ENCODE results near the gene RXRA.

Gene RXRA

GRCh38 chr9:134328841-134329575 is 2.8 kb downstream of the RXRA start:
- peak overlapping the region; percentile 5 for H4K91ac ChIP-seq (ENCODE audit: low read depth, low read length, poor library complexity)
- H3K18ac ChIP-seq (ENCODE audit: low read length) = peak overlapping the region; percentile 94
- WGBS, 2 donors (ENCODE audit: extremely low coverage in 2 of 2, insufficient read length in 2 of 2, insufficient replicate concordance in 1 of 2) = no CpG with 5 or more reads among the region's 31 CpGs
- no peak overlapping the region for H3K4me3 ChIP-seq (ENCODE audit: low read length in 2 of 2)
- H4K8ac ChIP-seq (ENCODE audit: low read depth, low read length) = no peak overlapping the region
- H2BK15ac ChIP-seq (ENCODE audit: low read length) = peak overlapping the region; percentile 99
- H3K4ac ChIP-seq (ENCODE audit: low read length) = peak overlapping the region; percentile 71
- peak overlapping the region; percentile 22 for H3K23ac ChIP-seq (ENCODE audit: low read depth, low read length, poor library complexity)
- peak overlapping the region; percentile 92 for H3K27ac ChIP-seq (replicated peaks; ENCODE audit: low read length)
- H2AK5ac ChIP-seq (ENCODE audit: low read depth, low read length) = peak overlapping the region; percentile 89
- peaks cover 49% of the 10 kb centered on the region for H3K79me1 ChIP-seq (ENCODE audit: low read depth, low read length)
- peak overlapping the region; percentile 84 for H3K9ac ChIP-seq (ENCODE audit: low read depth, low read length, poor library complexity)
- H3K4me1 ChIP-seq (ENCODE audit: control insufficient read depth in 2 of 2, insufficient read depth in 1 of 2, low read depth in 1 of 2, low read length in 2 of 2) = peaks cover 36 to 55% of the 10 kb centered on the region in 2 donors
- no peak for DNase-seq (ENCODE audit: low spot score)
- H2BK12ac ChIP-seq (ENCODE audit: low read length) = peak overlapping the region; percentile 2
- H3K36me3 ChIP-seq (replicated peaks in 1 of 2; ENCODE audit: control insufficient read depth in 2 of 2, insufficient read depth in 2 of 2, low read length in 2 of 2) = no peaks in the 10 kb centered on the region
- peak overlapping the region; percentile 94 for H3K4me2 ChIP-seq (ENCODE audit: insufficient read depth, low read length, poor library complexity, severe bottlenecking)
- peak overlapping the region; percentile 42 for H3K14ac ChIP-seq (ENCODE audit: low read length)
- peak overlapping the region; percentile 90 for H2BK5ac ChIP-seq (ENCODE audit: low read length)
- no peak overlapping the region for H2AFZ ChIP-seq (ENCODE audit: low read length)
- peak overlapping the region; percentile 90 for H2BK120ac ChIP-seq (ENCODE audit: low read depth, low read length)
- H3K27me3 ChIP-seq (ENCODE audit: control insufficient read depth in 3 of 3, insufficient read depth in 3 of 3, low read depth in 1 of 3, low read length in 3 of 3) = no peaks in the 10 kb centered on the region
- H3K9me3 ChIP-seq (replicated peaks in 1 of 2; ENCODE audit: control insufficient read depth in 2 of 2, insufficient read depth in 1 of 2, low read depth in 1 of 2, low read length in 2 of 2) = no peaks in the 10 kb centered on the region

GRCh38 chr9:134329576-134329855 is 3.3 kb downstream of the RXRA start:
- Histone ChIP-seq H3K27me3 (ENCODE audit: control insufficient read depth in 3 of 3, insufficient read depth in 3 of 3, low read depth in 1 of 3, low read length in 3 of 3) (no peaks in the 10 kb centered on the region), H2BK120ac (ENCODE audit: low read depth, low read length) (peak overlapping the region; percentile 21), H2BK12ac (ENCODE audit: low read length) (no peak overlapping the region), H4K8ac (ENCODE audit: low read depth, low read length) (no peak overlapping the region), H3K4ac (ENCODE audit: low read length) (no peak overlapping the region), H3K79me1 (ENCODE audit: low read depth, low read length) (peaks cover 54% of the 10 kb centered on the region), H3K27ac (replicated peaks; ENCODE audit: low read length) (no peak overlapping the region), H3K36me3 (replicated peaks in 1 of 2; ENCODE audit: control insufficient read depth in 2 of 2, insufficient read depth in 2 of 2, low read length in 2 of 2) (no peaks in the 10 kb centered on the region), H4K91ac (ENCODE audit: low read depth, low read length, poor library complexity) (no peak overlapping the region), H3K18ac (ENCODE audit: low read length) (peak overlapping the region; percentile 94), H3K4me1 (ENCODE audit: control insufficient read depth in 2 of 2, insufficient read depth in 1 of 2, low read depth in 1 of 2, low read length in 2 of 2) (peaks cover 31 to 51% of the 10 kb centered on the region in 2 donors), H2BK5ac (ENCODE audit: low read length) (peak overlapping the region; percentile 90), H3K9me3 (replicated peaks in 1 of 2; ENCODE audit: control insufficient read depth in 2 of 2, insufficient read depth in 1 of 2, low read depth in 1 of 2, low read length in 2 of 2) (no peaks in the 10 kb centered on the region), H3K14ac (ENCODE audit: low read length) (peak overlapping the region; percentile 56), H2BK15ac (ENCODE audit: low read length) (peak overlapping the region; percentile 99), H3K9ac (ENCODE audit: low read depth, low read length, poor library complexity) (no peak overlapping the region), H3K23ac (ENCODE audit: low read depth, low read length, poor library complexity) (no peak overlapping the region), H3K4me3 (ENCODE audit: low read length in 2 of 2) (no peak overlapping the region), H3K4me2 (ENCODE audit: insufficient read depth, low read length, poor library complexity, severe bottlenecking) (no peak overlapping the region), H2AFZ (ENCODE audit: low read length) (no peak overlapping the region), H2AK5ac (ENCODE audit: low read depth, low read length) (peak overlapping the region; percentile 89)
- no peak for DNase-seq (ENCODE audit: low spot score)
- WGBS, 2 donors (ENCODE audit: extremely low coverage in 2 of 2, insufficient read length in 2 of 2, insufficient replicate concordance in 1 of 2) = no CpG with 5 or more reads among the region's 7 CpGs

- no peaks in the 10 kb centered on the region for H3K9me3 ChIP-seq (replicated peaks in 1 of 2; ENCODE audit: control insufficient read depth in 2 of 2, insufficient read depth in 1 of 2, low read depth in 1 of 2, low read length in 2 of 2)
- H3K36me3 ChIP-seq (replicated peaks in 1 of 2; ENCODE audit: control insufficient read depth in 2 of 2, insufficient read depth in 2 of 2, low read length in 2 of 2) = no peaks in the 10 kb centered on the region
- peak overlapping the region; percentile 94 for H3K18ac ChIP-seq (ENCODE audit: low read length)
- no peak overlapping the region for H3K4me2 ChIP-seq (ENCODE audit: insufficient read depth, low read length, poor library complexity, severe bottlenecking)
- no peaks in the 10 kb centered on the region for H3K27me3 ChIP-seq (ENCODE audit: control insufficient read depth in 3 of 3, insufficient read depth in 3 of 3, low read depth in 1 of 3, low read length in 3 of 3)
- peak overlapping the region; percentile 90 for H2BK5ac ChIP-seq (ENCODE audit: low read length)
- no CpG with 5 or more reads among the region's 5 CpGs for WGBS, 2 donors (ENCODE audit: extremely low coverage in 2 of 2, insufficient read length in 2 of 2, insufficient replicate concordance in 1 of 2)
- H3K9ac ChIP-seq (ENCODE audit: low read depth, low read length, poor library complexity) = peak overlapping the region; percentile 45
- H3K23ac ChIP-seq (ENCODE audit: low read depth, low read length, poor library complexity) = no peak overlapping the region
- peaks cover 27 to 48% of the 10 kb centered on the region in 2 donors for H3K4me1 ChIP-seq (ENCODE audit: control insufficient read depth in 2 of 2, insufficient read depth in 1 of 2, low read depth in 1 of 2, low read length in 2 of 2)
- no peak overlapping the region for H4K91ac ChIP-seq (ENCODE audit: low read depth, low read length, poor library complexity)
- no peak overlapping the region for H2AFZ ChIP-seq (ENCODE audit: low read length)
- H3K79me1 ChIP-seq (ENCODE audit: low read depth, low read length) = peaks cover 57% of the 10 kb centered on the region
- H3K4ac ChIP-seq (ENCODE audit: low read length) = no peak overlapping the region
- H2BK15ac ChIP-seq (ENCODE audit: low read length) = no peak overlapping the region
- no peak overlapping the region for H3K4me3 ChIP-seq (ENCODE audit: low read length in 2 of 2)
- peak overlapping the region; percentile 56 for H3K14ac ChIP-seq (ENCODE audit: low read length)
- peak overlapping the region; percentile 89 for H2AK5ac ChIP-seq (ENCODE audit: low read depth, low read length)
- H4K8ac ChIP-seq (ENCODE audit: low read depth, low read length) = no peak overlapping the region
- DNase-seq (ENCODE audit: low spot score) = no peak
- H2BK120ac ChIP-seq (ENCODE audit: low read depth, low read length) = peak overlapping the region; percentile 21
- no peak overlapping the region for H2BK12ac ChIP-seq (ENCODE audit: low read length)
- H3K27ac ChIP-seq (replicated peaks; ENCODE audit: low read length) = no peak overlapping the region
These were observed 3.6 kb downstream of the RXRA start for GRCh38 chr9:134329886-134330285.

GRCh38 chr9:134330590-134330989 is 4.3 kb downstream of the RXRA start:
- peak overlapping the region; percentile 13 for H2AK5ac ChIP-seq (ENCODE audit: low read depth, low read length)
- H3K27ac ChIP-seq (replicated peaks; ENCODE audit: low read length) = no peak overlapping the region
- no peak overlapping the region for H2AFZ ChIP-seq (ENCODE audit: low read length)
- no peak overlapping the region for H4K91ac ChIP-seq (ENCODE audit: low read depth, low read length, poor library complexity)
- H3K4ac ChIP-seq (ENCODE audit: low read length) = no peak overlapping the region
- no peak overlapping the region for H4K8ac ChIP-seq (ENCODE audit: low read depth, low read length)
- H3K4me1 ChIP-seq (ENCODE audit: control insufficient read depth in 2 of 2, insufficient read depth in 1 of 2, low read depth in 1 of 2, low read length in 2 of 2) = peaks cover 24 to 47% of the 10 kb centered on the region in 2 donors
- H3K4me2 ChIP-seq (ENCODE audit: insufficient read depth, low read length, poor library complexity, severe bottlenecking) = no peak overlapping the region
- peak overlapping the region; percentile 71 for H3K14ac ChIP-seq (ENCODE audit: low read length)
- no peak overlapping the region for H3K9ac ChIP-seq (ENCODE audit: low read depth, low read length, poor library complexity)
- no peaks in the 10 kb centered on the region for H3K27me3 ChIP-seq (ENCODE audit: control insufficient read depth in 3 of 3, insufficient read depth in 3 of 3, low read depth in 1 of 3, low read length in 3 of 3)
- H2BK12ac ChIP-seq (ENCODE audit: low read length) = peak overlapping the region; percentile 44
- H3K79me1 ChIP-seq (ENCODE audit: low read depth, low read length) = peaks cover 63% of the 10 kb centered on the region
- no peaks in the 10 kb centered on the region for H3K36me3 ChIP-seq (replicated peaks in 1 of 2; ENCODE audit: control insufficient read depth in 2 of 2, insufficient read depth in 2 of 2, low read length in 2 of 2)
- peak overlapping the region; percentile 93 for H3K18ac ChIP-seq (ENCODE audit: low read length)
- no peaks in the 10 kb centered on the region for H3K9me3 ChIP-seq (replicated peaks in 1 of 2; ENCODE audit: control insufficient read depth in 2 of 2, insufficient read depth in 1 of 2, low read depth in 1 of 2, low read length in 2 of 2)
- peak overlapping the region; percentile 14 for H2BK15ac ChIP-seq (ENCODE audit: low read length)
- H2BK5ac ChIP-seq (ENCODE audit: low read length) = peak overlapping the region; percentile 75
- WGBS, 2 donors (ENCODE audit: extremely low coverage in 2 of 2, insufficient read length in 2 of 2, insufficient replicate concordance in 1 of 2) = no CpG with 5 or more reads among the region's 3 CpGs
- H3K23ac ChIP-seq (ENCODE audit: low read depth, low read length, poor library complexity) = peak overlapping the region; percentile 65
- H3K4me3 ChIP-seq (ENCODE audit: low read length in 2 of 2) = no peak overlapping the region
- H2BK120ac ChIP-seq (ENCODE audit: low read depth, low read length) = no peak overlapping the region
- no peak for DNase-seq (ENCODE audit: low spot score)

Measured in neuronal stem cell (in vitro differentiated cells).